ENCODE results near the gene RNF113B.

The RNF113B gene

DNA sequence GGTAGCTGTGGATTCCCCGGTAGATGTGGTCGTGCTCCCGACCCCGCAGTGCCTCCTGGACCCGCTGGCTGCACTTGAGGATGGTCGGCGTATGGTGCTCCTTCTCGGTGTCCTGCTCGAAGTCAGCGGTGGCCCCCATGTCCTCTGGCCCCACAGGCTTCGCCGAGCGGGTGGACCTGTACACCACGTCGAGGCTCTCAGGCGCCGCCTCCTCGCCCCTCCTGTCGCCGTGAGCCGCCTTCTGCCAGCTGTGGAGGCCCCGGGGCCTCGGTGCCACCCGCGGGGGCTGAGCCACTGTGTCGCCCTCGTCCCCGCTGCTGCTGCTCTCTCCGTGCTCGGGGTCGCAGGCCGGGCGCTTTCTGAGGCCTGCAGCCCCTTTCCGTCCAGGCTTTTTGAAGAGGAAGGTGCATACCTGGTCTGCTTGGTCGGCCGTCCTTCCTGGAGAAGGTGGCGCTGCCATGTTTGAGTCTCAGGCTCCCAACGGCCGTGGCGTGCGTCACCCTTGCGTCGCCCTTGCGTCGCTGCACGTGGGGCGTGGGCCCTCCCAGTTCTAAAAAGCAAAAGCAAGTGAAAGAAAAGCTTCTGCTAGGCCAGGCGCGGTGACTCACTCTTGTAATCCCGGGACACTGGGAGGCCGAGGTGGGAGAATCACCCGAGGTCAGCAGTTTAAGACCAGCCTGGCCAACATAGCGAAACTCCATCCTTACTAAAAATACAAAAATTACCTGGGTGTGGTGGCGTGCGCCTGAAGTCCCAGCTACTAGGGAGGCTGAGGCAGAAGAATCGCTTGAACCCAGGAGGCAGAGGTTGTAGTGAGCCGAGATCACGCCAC, at the start of gene RNF113B:
Gene RNF113B, minus strand, starts transcription at position 493 of the 832 bp plus-strand sequence. Its CDS starts 33 bp downstream, at position 460.
- H3K4me3 ChIP-seq (ENCODE audit: low read length): no peak within 1 kb of the TSS
- TF ChIP-seq ZNF274 (IDR thresholded peaks at IDR 0.05; ENCODE audit: low read depth, low read length): no peak

DNA sequence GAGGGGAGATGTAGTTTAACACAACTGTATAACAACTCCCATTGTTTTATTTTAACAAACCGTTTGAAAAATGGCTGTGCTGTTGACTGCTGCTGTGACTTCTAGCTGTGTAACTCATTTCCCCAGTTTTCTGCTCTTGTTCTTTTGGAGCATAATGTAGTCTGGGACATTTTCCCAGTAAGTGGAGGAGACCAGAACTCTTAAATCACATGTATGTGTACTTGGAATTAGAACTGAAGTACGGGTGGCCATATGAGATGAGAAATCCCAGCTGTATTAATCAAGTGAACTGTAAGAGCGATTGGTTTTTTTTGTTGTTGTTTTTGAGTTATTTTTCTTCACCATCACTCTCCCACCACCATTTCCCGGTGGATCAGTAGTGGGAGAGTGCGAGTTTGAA, 49.4 kb upstream of the RNF113B start:
- no peak for TF ChIP-seq ZNF274 (IDR thresholded peaks at IDR 0.05; ENCODE audit: low read depth, low read length)

DNA sequence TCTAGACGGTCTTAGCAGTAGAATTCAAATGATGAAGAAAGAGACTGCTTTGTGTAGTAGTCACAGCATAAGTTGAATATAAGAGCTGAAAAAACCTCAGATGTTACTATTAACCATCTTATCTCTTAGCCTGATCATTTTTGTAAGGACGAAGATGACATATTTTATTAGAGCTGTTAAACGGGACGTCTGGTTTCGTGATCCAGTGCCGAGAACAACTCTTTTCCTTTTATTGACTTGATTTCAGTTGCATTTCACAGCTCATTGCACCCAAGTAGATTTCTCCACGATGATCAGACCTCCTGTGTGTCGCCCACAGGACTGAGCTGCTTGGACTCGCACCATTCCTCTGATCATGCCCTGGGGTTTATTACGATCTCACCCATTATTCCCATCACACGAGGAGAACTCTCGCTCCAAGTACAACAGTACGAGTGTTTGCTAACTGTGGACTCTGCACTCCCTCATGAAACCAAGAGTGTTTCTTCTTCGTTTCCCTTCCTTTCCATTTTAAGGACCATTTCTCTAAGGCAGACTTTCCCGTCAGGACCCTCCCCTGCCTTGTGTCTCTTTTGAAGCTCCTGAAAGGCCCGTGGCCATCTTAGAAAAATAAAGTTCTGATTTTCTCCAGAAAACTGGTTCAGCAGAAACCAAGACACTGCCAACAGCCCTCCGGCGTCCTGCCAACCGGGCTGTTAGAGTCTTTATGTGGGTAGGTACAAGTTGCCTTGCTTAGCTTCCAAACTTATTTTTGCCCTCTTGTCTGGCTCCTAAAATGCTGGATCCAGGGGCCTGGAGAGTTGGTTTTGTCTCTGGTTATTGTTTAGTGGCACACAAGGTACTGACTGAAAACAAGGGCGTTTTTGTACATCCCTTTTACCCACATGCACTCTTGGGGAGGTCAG, 48.2 kb upstream of the RNF113B start:
- TF ChIP-seq ZNF274 (IDR thresholded peaks at IDR 0.05; ENCODE audit: low read depth, low read length): no peak
- no peak overlapping the region for H3K4me3 ChIP-seq (ENCODE audit: low read length)

More for the DNA sequence above, 49.4 kb upstream of the RNF113B start:
- H3K4me3 ChIP-seq (ENCODE audit: low read length): no peak overlapping the region

DNA sequence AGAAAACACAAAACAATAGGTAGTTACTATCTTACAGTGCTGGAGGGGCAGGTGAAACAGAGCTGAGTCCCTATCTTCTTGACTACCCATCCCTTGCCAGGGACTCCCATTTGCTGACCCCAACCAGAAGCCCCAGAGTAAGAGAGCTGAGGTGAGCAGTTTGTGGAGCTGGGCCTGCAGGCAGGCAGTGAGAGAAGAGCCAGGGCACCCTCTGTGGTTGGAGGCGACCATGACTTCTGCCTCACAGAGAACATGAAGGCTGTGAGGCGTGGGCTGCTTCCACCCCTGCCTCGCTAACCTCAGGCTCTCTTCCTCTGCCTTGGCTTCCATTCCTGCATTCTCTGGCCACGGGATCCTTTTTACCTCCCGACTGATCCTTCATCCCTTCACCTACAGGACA, 47.5 kb upstream of the RNF113B start:
- no peak for TF ChIP-seq ZNF274 (IDR thresholded peaks at IDR 0.05; ENCODE audit: low read depth, low read length)
- no peak overlapping the region for H3K4me3 ChIP-seq (ENCODE audit: low read length)

DNA sequence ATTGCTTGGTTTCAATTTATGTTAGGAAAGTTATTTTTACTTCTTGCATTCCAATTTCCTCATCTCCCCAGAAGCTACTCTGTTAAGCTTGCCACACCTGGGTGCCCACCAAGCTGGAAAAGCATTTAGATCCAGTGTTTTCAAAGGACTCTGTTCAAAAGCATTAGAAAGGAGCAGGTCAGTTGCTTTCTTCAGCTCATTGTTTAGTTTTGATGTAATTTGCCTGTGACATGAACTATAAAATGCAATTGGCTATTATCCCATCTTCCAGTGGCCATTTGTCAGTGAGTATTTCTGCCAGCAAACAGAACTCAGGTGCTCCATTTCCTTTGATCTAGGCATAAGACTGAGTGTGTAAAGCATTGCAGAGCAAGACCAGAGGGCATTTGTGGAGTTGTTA, 46.7 kb upstream of the RNF113B start:
- TF ChIP-seq ZNF274 (IDR thresholded peaks at IDR 0.05; ENCODE audit: low read depth, low read length): no peak
- H3K4me3 ChIP-seq (ENCODE audit: low read length): no peak overlapping the region

DNA sequence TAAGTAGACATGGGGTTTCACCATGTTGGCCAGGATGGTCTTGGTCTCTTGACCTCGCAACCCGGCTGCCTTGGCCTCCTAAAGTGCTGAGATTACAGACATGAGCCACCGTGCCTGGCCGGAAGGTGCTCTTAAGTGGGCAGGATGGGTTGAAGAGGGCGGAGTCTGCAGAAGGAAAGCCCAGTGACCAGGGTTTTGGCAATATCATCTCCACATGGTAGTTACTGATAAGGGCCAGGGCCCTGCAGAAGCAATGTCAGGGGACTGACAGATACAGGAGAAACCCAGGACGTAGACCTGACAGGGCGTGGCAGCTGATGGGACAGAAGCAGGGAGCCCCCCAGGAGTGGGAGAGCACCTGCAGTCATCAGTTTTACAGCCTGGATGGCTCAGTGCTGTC, 45.7 kb upstream of the RNF113B start:
- no peak for TF ChIP-seq ZNF274 (IDR thresholded peaks at IDR 0.05; ENCODE audit: low read depth, low read length)
- no peak overlapping the region for H3K4me3 ChIP-seq (ENCODE audit: low read length)

DNA sequence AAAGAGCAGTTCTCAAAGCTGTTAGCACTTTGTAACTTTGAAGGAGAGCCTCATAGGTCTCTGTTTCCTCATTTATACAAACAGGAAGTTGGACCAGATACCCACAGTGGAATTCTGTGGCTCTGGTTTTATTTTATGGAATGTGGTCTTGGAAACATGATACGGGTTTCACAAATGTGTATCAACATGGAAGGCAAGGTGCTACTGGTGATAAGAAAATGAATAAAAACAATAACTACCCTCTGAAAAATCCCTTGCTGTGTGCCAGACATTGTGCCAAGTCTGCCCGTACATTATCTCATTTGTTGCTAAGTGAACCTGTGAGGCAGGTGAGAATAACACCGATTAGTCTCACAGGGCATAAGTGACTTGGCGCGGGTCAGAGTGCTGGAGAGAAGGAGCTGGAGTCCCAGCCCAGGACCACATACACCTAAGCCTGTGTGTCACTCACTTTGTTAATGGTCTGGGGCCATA, 45.0 kb upstream of the RNF113B start:
- H3K4me3 ChIP-seq (ENCODE audit: low read length): no peak overlapping the region
- TF ChIP-seq ZNF274 (IDR thresholded peaks at IDR 0.05; ENCODE audit: low read depth, low read length): no peak

DNA sequence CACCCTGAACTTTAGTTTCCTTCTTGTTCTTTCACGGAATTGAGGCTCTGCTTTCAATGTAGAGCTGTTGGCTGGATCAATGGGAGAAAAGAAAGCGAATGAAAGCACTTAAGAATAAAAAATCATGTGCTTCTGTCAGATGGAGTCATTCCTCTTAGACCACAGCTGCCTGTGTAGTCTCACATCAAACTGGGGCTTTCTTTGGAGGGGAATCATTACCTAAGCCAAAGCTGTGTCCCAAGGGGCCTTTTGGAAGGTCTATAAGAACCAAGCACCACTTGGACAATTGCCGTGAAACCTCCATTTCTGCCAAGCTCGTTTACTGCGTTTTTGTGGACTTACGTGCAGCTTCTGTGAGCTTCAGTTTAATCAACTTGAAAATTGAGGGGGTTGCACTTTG, 44.2 kb upstream of the RNF113B start:
- TF ChIP-seq ZNF274 (IDR thresholded peaks at IDR 0.05; ENCODE audit: low read depth, low read length): no peak
- H3K4me3 ChIP-seq (ENCODE audit: low read length): no peak overlapping the region

DNA sequence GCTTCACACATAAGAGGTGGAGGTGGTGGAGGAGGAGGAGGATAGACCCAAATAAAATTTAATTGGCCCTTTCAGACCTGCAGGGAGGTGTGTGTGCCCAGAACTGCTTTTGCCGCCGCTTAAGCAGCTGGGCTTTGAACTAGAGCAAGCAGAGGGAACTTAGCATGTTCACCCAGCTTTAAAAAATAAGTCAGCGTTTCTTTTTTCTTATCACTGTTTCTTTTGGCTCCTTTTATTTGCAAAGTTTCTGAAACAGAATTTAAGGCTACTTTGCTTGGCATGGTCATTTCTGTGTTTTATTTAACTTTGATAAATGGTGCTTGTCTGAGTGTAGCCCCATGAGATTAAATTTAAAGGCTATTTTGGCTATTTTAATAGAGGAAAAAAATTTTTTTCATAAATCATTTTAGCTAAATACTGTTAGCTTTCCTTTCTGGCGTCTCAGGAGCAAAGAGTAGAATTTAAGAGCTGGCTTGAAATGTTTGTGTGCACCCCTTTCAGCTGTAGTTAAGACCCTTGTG, 43.3 kb upstream of the RNF113B start:
- no peak for TF ChIP-seq ZNF274 (IDR thresholded peaks at IDR 0.05; ENCODE audit: low read depth, low read length)
- H3K4me3 ChIP-seq (ENCODE audit: low read length): no peak overlapping the region

DNA sequence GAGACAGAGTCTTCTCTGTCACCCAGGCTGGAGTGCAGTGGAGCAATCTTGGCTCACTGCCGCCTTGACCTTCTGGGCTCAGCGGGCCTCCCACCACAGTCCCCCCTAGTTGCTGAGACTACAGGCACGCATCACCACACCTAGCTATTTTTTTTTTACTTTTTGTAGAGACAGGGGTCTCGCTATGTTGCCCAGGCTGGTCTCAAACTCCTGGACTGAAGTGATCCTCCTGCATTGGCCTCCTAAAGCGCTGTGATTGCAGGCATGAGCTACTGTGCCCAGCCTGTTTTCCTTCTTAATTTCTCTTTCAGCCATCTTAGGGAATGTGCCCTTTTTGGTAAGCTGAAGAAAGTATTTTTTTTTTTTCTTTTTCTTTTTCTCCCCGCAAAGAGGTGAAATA, 42.6 kb upstream of the RNF113B start:
- TF ChIP-seq ZNF274 (IDR thresholded peaks at IDR 0.05; ENCODE audit: low read depth, low read length): no peak
- H3K4me3 ChIP-seq (ENCODE audit: low read length): no peak overlapping the region

DNA sequence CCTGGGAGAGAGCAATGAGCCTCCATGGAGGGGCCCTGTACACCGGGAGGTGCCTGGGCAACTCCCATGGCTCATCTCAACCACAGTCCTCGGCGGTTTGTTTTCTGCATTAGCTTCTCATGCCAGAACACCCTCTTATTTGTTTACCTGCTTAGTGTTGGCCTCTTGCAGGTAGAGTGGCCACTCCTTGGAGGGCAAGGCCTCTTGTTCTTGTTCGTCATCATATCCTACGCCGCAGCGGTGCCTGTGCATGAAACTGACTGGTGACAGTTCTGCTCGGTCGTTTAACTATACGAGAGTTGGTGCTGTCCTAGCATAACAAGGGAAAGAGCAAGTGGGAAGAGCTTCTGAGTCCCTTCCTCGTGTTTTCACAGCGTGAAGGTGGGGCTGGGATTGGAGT, 40.5 kb upstream of the RNF113B start:
- H3K4me3 ChIP-seq (ENCODE audit: low read length): no peak overlapping the region
- no peak for TF ChIP-seq ZNF274 (IDR thresholded peaks at IDR 0.05; ENCODE audit: low read depth, low read length)

DNA sequence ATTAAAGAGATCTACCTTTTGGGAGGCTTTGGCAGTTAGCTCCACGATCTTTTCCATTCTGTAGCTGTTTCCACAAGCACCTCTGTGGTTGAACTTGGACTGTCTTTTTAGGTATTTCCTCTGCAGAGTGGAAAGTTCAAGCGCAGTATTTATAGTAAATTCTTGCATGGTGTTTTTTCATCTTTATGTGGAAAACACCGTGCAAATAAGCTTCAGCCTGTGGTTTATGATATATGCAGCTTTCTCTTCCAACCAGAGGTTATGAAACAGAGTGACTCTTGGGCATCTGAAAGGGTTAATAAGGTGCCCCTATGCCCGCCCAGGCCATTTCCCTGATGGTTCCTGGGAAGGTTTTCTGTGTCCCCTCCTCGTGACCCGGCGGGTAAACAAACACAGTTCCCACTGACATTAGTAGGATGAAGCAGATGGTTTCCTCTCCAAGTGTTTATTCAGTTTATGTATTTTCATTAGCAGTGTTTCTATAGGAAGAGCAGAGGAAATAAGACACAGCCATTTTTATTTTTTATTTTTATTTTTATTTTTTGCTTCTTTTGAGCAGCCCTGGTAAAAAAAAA, 39.7 kb upstream of the RNF113B start:
- H3K4me3 ChIP-seq (ENCODE audit: low read length): no peak overlapping the region

DNA sequence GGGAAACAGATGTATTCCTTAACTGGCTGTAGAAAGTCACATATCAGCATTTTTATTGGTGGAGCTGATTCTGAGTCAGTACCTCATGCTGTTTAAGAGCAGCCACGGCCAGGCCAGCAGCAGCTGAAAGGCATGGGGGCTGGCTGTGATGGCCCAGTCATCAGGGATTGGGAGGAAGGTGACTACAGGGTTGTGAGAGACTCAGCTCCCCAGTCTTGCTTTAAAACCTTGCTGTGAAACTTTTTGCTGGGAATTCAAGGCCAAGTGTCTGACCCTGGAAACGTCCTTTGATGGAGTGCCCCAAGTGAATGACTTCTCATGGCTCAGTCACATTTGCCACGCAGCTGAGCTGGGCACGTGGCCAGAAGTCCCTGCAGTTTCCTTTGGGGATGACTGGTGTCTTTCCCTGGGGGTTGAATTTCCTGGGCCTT, 39.1 kb upstream of the RNF113B start:
- no peak for TF ChIP-seq ZNF274 (IDR thresholded peaks at IDR 0.05; ENCODE audit: low read depth, low read length)
- no peak overlapping the region for H3K4me3 ChIP-seq (ENCODE audit: low read length)

More for the DNA sequence above, 39.7 kb upstream of the RNF113B start:
- no peak for TF ChIP-seq ZNF274 (IDR thresholded peaks at IDR 0.05; ENCODE audit: low read depth, low read length)

DNA sequence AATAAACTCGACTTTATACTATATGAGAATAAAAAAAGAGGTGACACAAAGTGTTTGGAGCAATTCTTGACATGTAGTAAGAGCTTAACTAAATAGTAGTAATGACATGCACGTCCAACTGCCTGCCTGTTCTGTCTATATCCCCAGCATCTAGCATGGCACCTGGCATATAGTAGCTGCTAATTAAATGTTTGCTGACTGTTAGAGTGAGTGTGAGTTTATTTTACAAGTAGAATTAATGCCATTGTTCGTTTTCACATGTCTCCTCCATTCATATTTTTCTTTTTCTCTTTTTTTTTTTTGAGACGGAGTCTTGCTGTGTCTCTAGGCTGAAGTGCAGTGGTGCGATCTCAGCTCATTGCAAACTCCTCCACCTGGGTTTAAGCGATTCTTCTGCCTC, 38.4 kb upstream of the RNF113B start:
- no peak for TF ChIP-seq ZNF274 (IDR thresholded peaks at IDR 0.05; ENCODE audit: low read depth, low read length)

More for the DNA sequence above, 38.4 kb upstream of the RNF113B start:
- H3K4me3 ChIP-seq (ENCODE audit: low read length): no peak overlapping the region
